ENCODE data around the gene CSRP1.

Gene CSRP1

DNA sequence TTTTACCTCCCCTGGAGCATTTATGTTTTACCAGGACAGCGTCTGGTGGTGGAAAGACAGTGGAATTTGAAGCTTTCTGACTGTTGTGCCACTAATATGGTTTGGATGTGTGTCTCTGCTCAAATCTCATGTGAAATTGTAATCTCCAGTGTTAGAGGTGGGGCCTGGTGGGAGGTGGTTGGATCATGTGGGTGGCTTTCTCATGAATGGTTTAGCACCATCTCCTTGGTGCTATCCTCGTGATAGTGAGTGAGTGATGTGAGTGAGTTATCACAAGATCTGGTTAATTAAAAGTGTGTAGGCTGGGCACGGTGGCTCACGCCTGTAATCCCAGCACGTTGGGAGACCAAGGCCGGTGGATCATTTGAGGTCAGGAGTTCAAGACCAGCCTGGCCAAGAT lies 61.6 kb downstream of the CSRP1 start:
- H3K4me3 ChIP-seq (replicated peaks; ENCODE audit: insufficient read depth, low read length): no peak overlapping the region
- TF ChIP-seq GABPA (IDR thresholded peaks at IDR 0.05; ENCODE audit: low read depth) (no peak), SPI1 (IDR thresholded peaks at IDR 0.05; ENCODE audit: borderline replicate concordance, low read depth) (no peak), POLR2AphosphoS5 (IDR thresholded peaks at IDR 0.05; ENCODE audit: low read depth) (no peak)
- TF ChIP-seq, protein P1, sequence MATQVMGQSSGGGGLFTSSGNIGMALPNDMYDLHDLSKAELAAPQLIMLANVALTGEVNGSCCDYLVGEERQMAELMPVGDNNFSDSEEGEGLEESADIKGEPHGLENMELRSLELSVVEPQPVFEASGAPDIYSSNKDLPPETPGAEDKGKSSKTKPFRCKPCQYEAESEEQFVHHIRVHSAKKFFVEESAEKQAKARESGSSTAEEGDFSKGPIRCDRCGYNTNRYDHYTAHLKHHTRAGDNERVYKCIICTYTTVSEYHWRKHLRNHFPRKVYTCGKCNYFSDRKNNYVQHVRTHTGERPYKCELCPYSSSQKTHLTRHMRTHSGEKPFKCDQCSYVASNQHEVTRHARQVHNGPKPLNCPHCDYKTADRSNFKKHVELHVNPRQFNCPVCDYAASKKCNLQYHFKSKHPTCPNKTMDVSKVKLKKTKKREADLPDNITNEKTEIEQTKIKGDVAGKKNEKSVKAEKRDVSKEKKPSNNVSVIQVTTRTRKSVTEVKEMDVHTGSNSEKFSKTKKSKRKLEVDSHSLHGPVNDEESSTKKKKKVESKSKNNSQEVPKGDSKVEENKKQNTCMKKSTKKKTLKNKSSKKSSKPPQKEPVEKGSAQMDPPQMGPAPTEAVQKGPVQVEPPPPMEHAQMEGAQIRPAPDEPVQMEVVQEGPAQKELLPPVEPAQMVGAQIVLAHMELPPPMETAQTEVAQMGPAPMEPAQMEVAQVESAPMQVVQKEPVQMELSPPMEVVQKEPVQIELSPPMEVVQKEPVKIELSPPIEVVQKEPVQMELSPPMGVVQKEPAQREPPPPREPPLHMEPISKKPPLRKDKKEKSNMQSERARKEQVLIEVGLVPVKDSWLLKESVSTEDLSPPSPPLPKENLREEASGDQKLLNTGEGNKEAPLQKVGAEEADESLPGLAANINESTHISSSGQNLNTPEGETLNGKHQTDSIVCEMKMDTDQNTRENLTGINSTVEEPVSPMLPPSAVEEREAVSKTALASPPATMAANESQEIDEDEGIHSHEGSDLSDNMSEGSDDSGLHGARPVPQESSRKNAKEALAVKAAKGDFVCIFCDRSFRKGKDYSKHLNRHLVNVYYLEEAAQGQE (IDR thresholded peaks at IDR 0.05; ENCODE audit: insufficient replicate concordance, low read depth): no peak
- TF ChIP-seq, protein P2, sequence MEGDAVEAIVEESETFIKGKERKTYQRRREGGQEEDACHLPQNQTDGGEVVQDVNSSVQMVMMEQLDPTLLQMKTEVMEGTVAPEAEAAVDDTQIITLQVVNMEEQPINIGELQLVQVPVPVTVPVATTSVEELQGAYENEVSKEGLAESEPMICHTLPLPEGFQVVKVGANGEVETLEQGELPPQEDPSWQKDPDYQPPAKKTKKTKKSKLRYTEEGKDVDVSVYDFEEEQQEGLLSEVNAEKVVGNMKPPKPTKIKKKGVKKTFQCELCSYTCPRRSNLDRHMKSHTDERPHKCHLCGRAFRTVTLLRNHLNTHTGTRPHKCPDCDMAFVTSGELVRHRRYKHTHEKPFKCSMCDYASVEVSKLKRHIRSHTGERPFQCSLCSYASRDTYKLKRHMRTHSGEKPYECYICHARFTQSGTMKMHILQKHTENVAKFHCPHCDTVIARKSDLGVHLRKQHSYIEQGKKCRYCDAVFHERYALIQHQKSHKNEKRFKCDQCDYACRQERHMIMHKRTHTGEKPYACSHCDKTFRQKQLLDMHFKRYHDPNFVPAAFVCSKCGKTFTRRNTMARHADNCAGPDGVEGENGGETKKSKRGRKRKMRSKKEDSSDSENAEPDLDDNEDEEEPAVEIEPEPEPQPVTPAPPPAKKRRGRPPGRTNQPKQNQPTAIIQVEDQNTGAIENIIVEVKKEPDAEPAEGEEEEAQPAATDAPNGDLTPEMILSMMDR (IDR thresholded peaks at IDR 0.05; ENCODE audit: insufficient read depth, low read length): no peak
- no peaks in the 10 kb centered on the region for H3K27me3 ChIP-seq (ENCODE audit: insufficient read depth, poor library complexity, severe bottlenecking)
- H3K27ac ChIP-seq (replicated peaks): no peak overlapping the region
- DNase-seq (ENCODE audit: low read depth in 1 of 2, low spot score in 1 of 2): no peak

DNA sequence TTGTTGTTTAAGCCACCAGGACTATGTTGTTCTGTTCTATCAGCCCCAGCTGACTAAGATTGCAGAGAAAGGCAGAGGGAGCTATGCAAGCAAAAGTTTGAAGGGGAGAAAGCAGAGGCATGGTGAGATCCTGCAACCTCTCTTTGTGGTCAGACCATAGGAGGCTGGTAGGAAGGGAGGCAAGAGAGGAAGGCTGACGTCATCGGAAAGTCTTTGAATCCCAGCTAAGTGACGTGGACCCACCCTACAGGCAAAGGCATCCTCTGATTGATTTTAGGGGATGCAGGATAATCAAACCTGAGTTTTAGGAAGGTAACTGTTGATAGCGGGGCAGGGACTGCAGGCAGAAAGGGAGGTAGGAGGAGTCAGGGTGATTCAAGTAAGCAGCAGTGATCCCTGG lies 62.1 kb downstream of the CSRP1 start:
- no peaks in the 10 kb centered on the region for H3K27me3 ChIP-seq (ENCODE audit: insufficient read depth, poor library complexity, severe bottlenecking)
- no peak overlapping the region for H3K27ac ChIP-seq (replicated peaks)
- H3K4me3 ChIP-seq (replicated peaks; ENCODE audit: insufficient read depth, low read length): no peak overlapping the region
- no peak for TF ChIP-seq GABPA (IDR thresholded peaks at IDR 0.05; ENCODE audit: low read depth)
- TF ChIP-seq, protein P2 (IDR thresholded peaks at IDR 0.05; ENCODE audit: insufficient read depth, low read length): no peak
- no peak for TF ChIP-seq POLR2AphosphoS5 (IDR thresholded peaks at IDR 0.05; ENCODE audit: low read depth)
- TF ChIP-seq, protein P1 (IDR thresholded peaks at IDR 0.05; ENCODE audit: insufficient replicate concordance, low read depth): no peak
- no peak for TF ChIP-seq SPI1 (IDR thresholded peaks at IDR 0.05; ENCODE audit: borderline replicate concordance, low read depth)
- no peak for DNase-seq (ENCODE audit: low read depth in 1 of 2, low spot score in 1 of 2)

DNA sequence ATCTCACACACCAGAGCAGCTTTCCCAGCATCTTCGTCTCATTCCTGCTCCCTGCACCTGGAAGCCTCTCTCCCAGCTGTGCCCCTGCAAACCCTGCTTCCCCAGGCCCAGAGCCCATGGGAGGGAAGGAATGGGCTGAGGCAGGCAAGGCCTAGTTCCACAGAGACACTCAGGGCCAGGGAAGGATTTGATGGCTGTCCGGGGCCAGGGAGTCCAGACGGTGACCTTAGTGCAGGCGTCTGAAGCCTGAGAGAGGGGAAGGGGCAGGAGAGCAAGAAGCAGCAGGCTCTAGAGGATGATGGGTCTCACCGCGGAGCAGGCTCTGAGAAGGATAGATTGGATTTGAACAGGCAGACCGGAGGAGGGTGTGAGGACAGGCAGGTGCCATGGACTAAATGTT lies 63.2 kb downstream of the CSRP1 start:
- H3K27me3 ChIP-seq (ENCODE audit: insufficient read depth, poor library complexity, severe bottlenecking): peaks cover 2% of the 10 kb centered on the region
- DNase-seq (ENCODE audit: low read depth in 1 of 2, low spot score in 1 of 2): no peak

More for the DNA sequence above, 63.2 kb downstream of the CSRP1 start:
- Histone ChIP-seq H3K27ac (replicated peaks) (no peak overlapping the region), H3K4me3 (replicated peaks; ENCODE audit: insufficient read depth, low read length) (no peak overlapping the region)
- no peak for TF ChIP-seq SPI1 (IDR thresholded peaks at IDR 0.05; ENCODE audit: borderline replicate concordance, low read depth)
- TF ChIP-seq, protein P2 (IDR thresholded peaks at IDR 0.05; ENCODE audit: insufficient read depth, low read length): no peak
- TF ChIP-seq, protein P1 (IDR thresholded peaks at IDR 0.05; ENCODE audit: insufficient replicate concordance, low read depth): no peak
- TF ChIP-seq GABPA (IDR thresholded peaks at IDR 0.05; ENCODE audit: low read depth): no peak

All from HL-60 (cell line).